HG02678 (cell line): ENCODE measurements around the gene MARK3.

Experiments
- ATAC-seq: cut with Tn5 transposase; IDR thresholded peaks from one replicate; pipeline ENCODE4 v1.9.1; 2021; ENCODE audit warnings: mild to moderate bottlenecking, moderate library complexity; ENCODE audit not compliant: unreplicated experiment

MARK3 gene

GRCh38 chr14:103545219-103545914 is 160.2 kb downstream of the MARK3 start:
- ATAC-seq: no peak

DNA sequence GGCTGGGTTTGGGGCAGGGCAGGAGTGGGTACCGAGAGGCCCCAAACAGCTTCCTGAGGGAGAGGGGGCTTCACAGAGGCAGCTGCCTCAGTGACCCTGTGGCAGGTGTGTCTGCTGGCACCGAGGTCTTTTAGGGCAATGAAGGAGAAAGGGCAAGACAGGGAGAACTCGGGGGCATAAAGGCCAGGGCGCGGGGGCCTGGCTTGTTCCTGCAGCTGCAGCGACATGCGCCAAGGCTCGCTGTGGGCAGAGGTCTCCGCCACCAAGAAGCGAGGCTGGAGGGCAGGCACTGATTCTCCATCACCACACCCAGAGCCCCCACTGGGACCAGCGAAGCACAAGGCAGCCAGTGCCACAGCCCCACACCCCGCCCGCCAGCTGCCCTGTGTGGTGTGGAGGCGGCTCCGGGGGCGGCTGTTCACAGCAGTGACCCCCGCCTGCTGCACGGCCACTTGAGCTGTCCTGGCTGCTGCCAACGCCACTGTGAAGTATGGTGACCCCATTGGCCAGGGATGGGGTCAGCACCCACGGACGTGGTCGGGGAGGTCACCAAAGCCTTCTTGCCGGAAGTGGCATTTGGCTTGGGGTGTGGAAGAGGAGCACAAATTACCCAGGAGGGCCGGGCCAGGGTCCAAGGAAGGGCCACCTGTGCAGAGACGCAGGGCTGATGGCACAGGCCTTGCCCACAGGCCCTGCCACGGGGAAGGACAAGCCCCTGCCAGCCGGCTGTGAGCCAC is 160.9 kb downstream of the MARK3 start:
- ATAC-seq: no peak

- ATAC-seq: no peak
Measured at GRCh38 chr14:103546652-103547454, 161.6 kb downstream of the MARK3 start.

GRCh38 chr14:103547455-103547940 is 162.3 kb downstream of the MARK3 start:
- ATAC-seq: no peak

GRCh38 chr14:103547941-103548462 is 162.8 kb downstream of the MARK3 start:
- ATAC-seq: no peak

DNA sequence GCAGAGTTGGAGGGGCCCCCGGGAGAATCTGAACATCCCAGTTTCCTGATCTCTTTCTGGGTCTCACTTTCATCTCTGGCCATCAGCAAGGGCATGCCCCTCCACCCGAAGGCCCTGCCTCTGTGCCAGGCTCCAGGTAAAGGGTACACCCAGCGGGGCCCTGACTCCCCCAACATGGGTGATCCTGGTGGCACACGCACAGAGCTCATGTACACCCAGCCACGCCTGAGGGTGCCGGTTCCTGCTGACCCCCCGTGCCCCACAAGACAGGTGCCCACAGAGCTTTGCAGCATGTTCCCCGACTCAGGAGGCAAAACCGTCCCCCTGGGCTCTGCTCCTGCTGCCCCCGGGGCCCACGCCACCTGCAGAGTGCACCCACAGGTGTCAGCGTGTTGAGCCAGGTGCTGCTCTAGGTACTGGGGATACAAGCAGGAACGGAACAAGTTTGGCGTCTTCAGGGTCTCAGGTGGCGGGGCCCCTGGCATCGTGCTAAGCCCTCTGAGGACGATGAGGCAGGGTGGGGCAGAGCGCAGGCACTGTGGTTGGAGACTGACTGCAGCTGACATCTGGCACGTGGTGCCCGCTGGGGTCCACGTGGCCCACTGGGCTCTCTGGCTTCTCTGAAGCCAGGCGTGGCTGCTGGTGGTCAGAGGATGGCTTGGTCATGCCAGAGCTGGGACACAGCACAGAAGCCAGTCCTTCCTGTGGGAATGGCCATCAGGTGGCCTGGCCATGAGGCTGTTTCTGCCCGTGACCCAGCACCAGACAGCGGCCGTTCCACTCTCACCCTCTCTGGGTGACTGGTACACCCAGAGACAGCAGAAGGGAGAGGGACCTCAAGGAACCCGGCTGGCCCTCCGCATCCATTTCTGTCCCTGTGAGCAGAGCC is 163.5 kb downstream of the MARK3 start:
- no peak for ATAC-seq

- no peak for ATAC-seq
Measured at GRCh38 chr14:103549361-103550311, 164.4 kb downstream of the MARK3 start.

DNA sequence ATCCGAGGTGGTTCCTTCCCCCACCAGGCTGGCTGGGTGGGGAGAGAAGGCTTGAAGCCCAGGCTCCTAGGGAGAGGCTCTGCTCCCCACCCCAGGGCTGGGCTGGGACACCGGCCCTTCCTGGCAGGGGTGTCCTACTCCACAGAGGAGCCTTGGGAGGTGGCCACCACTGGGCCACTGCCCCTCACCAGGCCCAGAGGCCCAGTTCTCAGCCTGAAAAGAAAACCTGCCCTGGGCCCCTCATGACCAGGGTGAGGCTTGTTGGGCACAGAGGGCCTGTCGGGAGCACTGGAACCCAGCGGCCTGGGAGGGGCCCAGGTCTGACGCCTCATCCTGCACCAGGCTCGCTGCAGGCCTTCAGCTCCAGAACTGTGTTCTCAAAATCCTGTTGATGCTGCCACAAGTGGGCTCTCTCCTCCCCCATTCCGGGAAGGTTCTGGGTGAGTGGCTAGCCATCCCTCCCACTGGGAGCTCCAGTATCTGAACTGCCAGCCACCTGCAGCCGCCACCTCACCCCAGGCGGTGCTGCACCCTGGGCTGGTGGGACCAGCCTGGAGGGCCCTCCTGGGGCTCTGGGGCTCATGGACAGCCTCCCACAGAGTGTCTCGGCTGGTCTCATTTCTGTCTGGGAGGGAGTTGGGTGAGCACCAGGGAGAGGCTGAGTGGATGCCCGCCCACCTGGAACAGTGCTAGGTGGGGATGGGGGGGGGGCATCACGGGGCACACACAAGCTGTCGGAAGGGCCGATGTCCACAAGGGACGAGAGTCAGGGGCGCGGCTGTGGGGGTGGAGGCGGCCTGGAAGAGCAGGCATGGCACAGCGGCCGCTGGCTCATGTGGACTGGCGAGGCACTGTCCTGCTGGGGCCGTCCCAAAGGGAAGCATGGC is 165.5 kb downstream of the MARK3 start:
- ATAC-seq: no peak

GRCh38 chr14:103551338-103551762 is 166.1 kb downstream of the MARK3 start:
- ATAC-seq: no peak

DNA sequence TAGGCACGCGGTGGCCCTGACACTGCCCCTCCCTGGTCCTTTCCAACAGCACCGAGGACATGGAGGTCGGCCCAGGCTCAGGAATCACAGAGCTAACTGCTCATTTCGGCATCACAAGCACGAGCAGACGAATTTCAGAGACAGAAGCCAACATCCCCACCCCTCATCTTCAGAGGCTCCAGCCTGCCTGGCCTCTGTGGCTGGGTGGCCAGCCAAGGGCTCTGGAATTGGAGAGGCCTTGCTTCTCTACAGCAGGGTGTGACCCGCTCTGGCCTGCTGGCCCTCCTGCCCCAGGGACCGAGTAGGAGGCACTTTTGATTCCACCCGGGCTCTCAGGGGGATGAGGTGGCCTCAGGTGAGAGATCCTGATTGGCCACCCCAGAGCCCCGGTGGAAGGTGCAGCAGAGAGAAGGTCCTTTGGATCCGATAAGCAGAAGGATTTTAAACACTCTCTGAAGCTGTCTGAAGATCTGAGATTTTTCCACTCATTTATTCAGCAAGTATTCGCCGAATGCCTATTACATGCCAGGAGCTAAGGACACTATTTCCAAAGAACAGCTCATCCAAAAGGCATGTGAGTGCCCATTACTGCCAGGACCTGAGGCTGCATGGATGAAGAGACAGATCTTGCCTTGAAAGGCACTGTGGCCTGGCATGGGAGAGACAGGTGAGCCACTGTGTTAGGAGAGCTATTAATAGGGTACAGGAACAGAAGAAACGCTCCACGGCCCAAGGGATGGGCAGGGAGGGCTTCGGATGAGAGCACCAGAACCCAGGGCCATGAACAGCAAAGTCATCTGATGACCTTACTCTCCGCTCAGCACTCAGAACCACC is 167.0 kb downstream of the MARK3 start:
- ATAC-seq: no peak

GRCh38 chr14:103552846-103553210 is 167.6 kb downstream of the MARK3 start:
- ATAC-seq: no peak
